H1 (cell line): Measurements from ENCODE around the gene SNRPD3. TPM values are rescaled to one million over a fixed set of nuclear protein-coding genes. Genes with fewer than 3 reads are reported as not detected.
"Not testable (repeated sequence)": the region's sequence is repeated elsewhere in the genome, so short reads cannot be mapped to it uniquely, and the experiment has no call there.

Source experiments
- CTCF ChIA-PET: fragments of 300-600 bp; sonication (Branson Sonifier 250); formaldehyde crosslinking; loops from one replicate; lab custom pipeline; 2021; ENCODE audit not compliant: partially characterized antibody; lab: Charles Lee
- POLR2A ChIA-PET: fragments of 300-600 bp; sonication (Branson Sonifier 250); formaldehyde crosslinking; loops from one replicate; lab custom pipeline; 2021; ENCODE audit warnings: inconsistent platforms; ENCODE audit not compliant: partially characterized antibody; lab: Charles Lee
- DNase-seq, 2 experiments: peaks; one replicate each; pipeline versions ENCODE4 v3.0.0 to v3.0.0-alpha.2; 2010 to 2022; ENCODE audit warnings: low spot score in 2 of 2, low read depth in 1 of 2, mixed read lengths in 1 of 2
- FAIRE-seq: peaks from 2 replicates; lab custom pipeline; 2011; peaks lifted over from hg19 to GRCh38; lab: Jason Lieb, UNC
- H2AFZ ChIP-seq: 2 replicates; pipeline ENCODE4 v1.8.1; 2012; ENCODE audit warnings: low read length, inconsistent platforms
- H2AK5ac ChIP-seq: 2 replicates; pipeline ENCODE4 v1.6.1; 2013; ENCODE audit warnings: low read depth, low read length
- H2BK120ac ChIP-seq: replicated peaks from 2 replicates; pipeline ENCODE3; 2013; ENCODE audit warnings: low read depth, low read length, inconsistent platforms
- H2BK12ac ChIP-seq: 2 replicates; pipeline ENCODE4 v1.6.1; 2013; ENCODE audit warnings: low read depth, low read length
- H2BK15ac ChIP-seq: 2 replicates; pipeline ENCODE4 v1.6.1; 2013; ENCODE audit warnings: low read length
- H2BK20ac ChIP-seq: 2 replicates; pipeline ENCODE4 v1.6.1; 2013; ENCODE audit warnings: low read length
- H2BK5ac ChIP-seq: 2 replicates; pipeline ENCODE4 v1.6.1; 2013; ENCODE audit warnings: low read depth, low read length
- H3K14ac ChIP-seq: 2 replicates; pipeline ENCODE4 v1.6.1; 2013; ENCODE audit warnings: inconsistent platforms; ENCODE audit not compliant: insufficient read length
- H3K18ac ChIP-seq: 2 replicates; pipeline ENCODE4 v1.6.1; 2013; ENCODE audit warnings: low read length; ENCODE audit errors: extremely low read depth
- H3K23ac ChIP-seq: 2 replicates; pipeline ENCODE4 v1.6.1; 2013; ENCODE audit warnings: inconsistent platforms; ENCODE audit not compliant: insufficient read length
- H3K23me2 ChIP-seq: 2 replicates; pipeline ENCODE4 v1.6.1; 2013; ENCODE audit warnings: low read depth, low read length
- H3K27ac ChIP-seq: 2 replicates; pipeline ENCODE4 v1.6.1; 2011; ENCODE audit warnings: low read depth, low read length, inconsistent platforms
- H3K27me3 ChIP-seq, 4 experiments: replicated peaks in 1 of 4; 1 replicate in 1 of 4; 2 replicates in 3 of 4; pipeline versions ENCODE4 v1.6.1 to v1.8.1; 2011 to 2013; ENCODE audit warnings: low read length in 3 of 4, mild to moderate bottlenecking in 3 of 4, inconsistent platforms in 2 of 4, mixed read lengths in 2 of 4, moderate library complexity in 1 of 4; ENCODE audit not compliant: control insufficient read depth in 3 of 4, insufficient read depth in 3 of 4; ENCODE audit errors: extremely low read depth in 1 of 4
- H3K36me3 ChIP-seq, 4 experiments: 2 replicates each; pipeline versions ENCODE4 v1.6.1 to v1.8.1; 2011 to 2013; ENCODE audit warnings: mild to moderate bottlenecking in 4 of 4, low read length in 3 of 4, moderate library complexity in 2 of 4, control low read depth in 1 of 4, inconsistent platforms in 1 of 4; ENCODE audit not compliant: insufficient read depth in 4 of 4, control insufficient read depth in 2 of 4
- H3K4ac ChIP-seq: replicated peaks from 2 replicates; pipeline ENCODE3; 2013; ENCODE audit warnings: low read length, low read depth, mixed read lengths, inconsistent platforms; ENCODE audit not compliant: insufficient read length
- H3K4me1 ChIP-seq, 4 experiments: replicated peaks in 1 of 4; 1 replicate in 1 of 4; 2 replicates in 3 of 4; pipeline versions ENCODE4 v1.6.1 to v1.8.1; 2011 to 2013; ENCODE audit warnings: low read length in 3 of 4, inconsistent platforms in 2 of 4, mixed read lengths in 1 of 4; ENCODE audit not compliant: insufficient read depth in 4 of 4, control insufficient read depth in 3 of 4
- H3K4me2 ChIP-seq, 2 experiments: 2 replicates each; pipeline versions ENCODE4 v1.6.1 to v1.8.1; 2011 to 2013; ENCODE audit warnings: low read depth in 2 of 2, low read length in 2 of 2, control low read depth in 1 of 2, inconsistent platforms in 1 of 2, mild to moderate bottlenecking in 1 of 2; ENCODE audit not compliant: insufficient read depth in 1 of 2
- H3K4me3 ChIP-seq, 4 experiments: fragments of 200-600, 300-600 bp in 1 of 4; sonication (generic), shearing (Covaris generic), sonication (Bioruptor Twin) in 1 of 4; 2 replicates each; pipeline versions ENCODE4 v1.5.1 to v1.8.1; 2011 to 2016; ENCODE audit warnings: low read length in 4 of 4, low read depth in 3 of 4, control low read depth in 2 of 4, inconsistent platforms in 2 of 4, mild to moderate bottlenecking in 2 of 4, mixed read lengths in 1 of 4, moderate library complexity in 1 of 4; ENCODE audit not compliant: insufficient read depth in 2 of 4; ENCODE audit errors: extremely low read depth in 1 of 4
- H3K56ac ChIP-seq: replicated peaks from 2 replicates; pipeline ENCODE3; 2013; ENCODE audit warnings: low read depth, mild to moderate bottlenecking, mixed read lengths, low read length, inconsistent platforms; ENCODE audit not compliant: insufficient read length
- H3K79me1 ChIP-seq: 2 replicates; pipeline ENCODE4 v1.6.1; 2013; ENCODE audit warnings: low read depth, low read length, control low read depth
- H3K79me2 ChIP-seq, 2 experiments: 2 replicates each; pipeline versions ENCODE4 v1.6.1 to v1.8.1; 2012 to 2013; ENCODE audit warnings: low read length in 2 of 2, mild to moderate bottlenecking in 2 of 2, inconsistent platforms in 1 of 2; ENCODE audit not compliant: insufficient read depth in 2 of 2, control insufficient read depth in 1 of 2
- H3K9ac ChIP-seq, 4 experiments: replicated peaks in 1 of 4; 1 replicate in 1 of 4; 2 replicates in 3 of 4; pipeline versions ENCODE4 v1.6.1 to v1.8.1; 2011 to 2013; ENCODE audit warnings: low read depth in 3 of 4, low read length in 3 of 4, control low read depth in 2 of 4, mild to moderate bottlenecking in 2 of 4, moderate library complexity in 2 of 4, inconsistent platforms in 1 of 4; ENCODE audit errors: extremely low read depth in 1 of 4
- H3K9me3 ChIP-seq, 2 experiments: 2 replicates each; pipeline versions ENCODE4 v1.6.1 to v1.8.1; 2012 to 2013; ENCODE audit warnings: mild to moderate bottlenecking in 2 of 2, moderate library complexity in 2 of 2, control low read depth in 1 of 2, inconsistent platforms in 1 of 2, low read depth in 1 of 2, low read length in 1 of 2, mixed read lengths in 1 of 2; ENCODE audit not compliant: insufficient read depth in 2 of 2
- H4K20me1 ChIP-seq, 2 experiments: replicated peaks in 1 of 2; 2 replicates each; pipeline versions ENCODE3 to v1.8.1; 2011 to 2013; ENCODE audit warnings: inconsistent platforms in 2 of 2, low read length in 2 of 2, mild to moderate bottlenecking in 1 of 2; ENCODE audit not compliant: insufficient read depth in 2 of 2, control insufficient read depth in 1 of 2
- H4K5ac ChIP-seq: 2 replicates; pipeline ENCODE4 v1.6.1; 2013; ENCODE audit warnings: low read length, low read depth, mixed read lengths, inconsistent platforms; ENCODE audit not compliant: insufficient read length
- H4K8ac ChIP-seq: 2 replicates; pipeline ENCODE4 v1.8.0; 2013; ENCODE audit warnings: mild to moderate bottlenecking, moderate library complexity, low read length, inconsistent platforms; ENCODE audit not compliant: insufficient read depth; ENCODE audit errors: extremely low read depth
- H4K91ac ChIP-seq: replicated peaks from 2 replicates; pipeline ENCODE3; 2013; ENCODE audit warnings: low read length, mixed read lengths, inconsistent platforms; ENCODE audit not compliant: insufficient read length
- WGBS, 2 experiments: shearing (Covaris generic) in 1 of 2; methylation state at CpG; one replicate each; pipeline versions ENCODE4 v1.1.6 to v1.1.7; 2013 to 2015; ENCODE audit warnings: low lambda C conversion rate in 2 of 2, mixed read lengths in 2 of 2, inconsistent platforms in 1 of 2, low coverage in 1 of 2, missing lambda C conversion rate in 1 of 2; ENCODE audit not compliant: insufficient replicate concordance in 2 of 2, insufficient coverage in 1 of 2, insufficient read length in 1 of 2; ENCODE audit errors: extremely low coverage in 1 of 2, missing lambda C conversion rate in 1 of 2; 5-methylcytosine and 5-hydroxymethylcytosine counted together
- polyA plus RNA-seq, 7 experiments: library from polyadenylated mRNA; depleted of rRNA in 3 of 7; stranded (reverse) in 5 of 7; unstranded in 2 of 7; fragments of >200 nt in 5 of 7; fragments of 200-250 nt in 2 of 7; gene quantifications; 1 replicate in 5 of 7; 2 replicates in 1 of 7; 4 replicates in 1 of 7; pipeline versions ENCODE4 v1.2.1 to v1.2.3, GENCODE V29; 2011 to 2013; ENCODE audit warnings: missing spikeins in 2 of 7, mixed read lengths in 2 of 7
- total RNA-seq: library from RNA; stranded (reverse); fragmentation: NEBNext Ultra II Directional; extraction: Animal tissue kit (Norgen Biotek cat#: 25700); gene quantifications from 2 replicates; pipeline ENCODE4 v1.2.1, GENCODE V29; 2021

Gene SNRPD3
- total and polyA plus RNA-seq, 2 of the 8 experiments (the other 6 are each of a cell fraction or from before 2014, with no cell fraction given): 200 to 455 TPM

GRCh38 chr22:24599958-24600715 lies 44.3 kb downstream of the SNRPD3 start:
- POLR2A ChIA-PET: interaction anchor here (1.0 to 1.2 kb wide), 3 partner anchors 16 to 180 kb away, joined by 3 read pairs; partner anchors contain the start of gene SNRPD3
- H3K14ac ChIP-seq, H2AK5ac ChIP-seq, H3K56ac ChIP-seq, H3K27ac ChIP-seq, H4K91ac ChIP-seq, H3K27me3 ChIP-seq, H3K4ac ChIP-seq, DNase-seq, H3K23me2 ChIP-seq, H3K23ac ChIP-seq, H3K36me3 ChIP-seq, H3K79me1 ChIP-seq, FAIRE-seq, H3K9me3 ChIP-seq, H4K8ac ChIP-seq, H3K79me2 ChIP-seq, H2BK120ac ChIP-seq, H3K18ac ChIP-seq, H3K4me3 ChIP-seq, H3K9ac ChIP-seq, H2AFZ ChIP-seq, H4K20me1 ChIP-seq, H3K4me2 ChIP-seq, H4K5ac ChIP-seq: not testable (repeated sequence)
- CTCF ChIA-PET: interaction anchor here (1.1 to 1.2 kb wide), 2 partner anchors 12 to 172 kb away, joined by 4 read pairs; no protein-coding TSS in a partner anchor
- 87% methylated on average over 3 of the region's 3 CpGs; no CpG with 5 or more reads in 1 of the 2 experiments for WGBS, 2 experiments
- peak overlapping the region; percentile 87; the same call in 1 of the 2 replicates for H2BK5ac ChIP-seq
- H2BK12ac ChIP-seq: peak overlapping the region; percentile 95; the same call in 1 of the 2 replicates
- peaks cover 4 to 20% (median 11%) of the 10 kb centered on the region in 4 experiments for H3K4me1 ChIP-seq
- H2BK20ac ChIP-seq: peak overlapping the region; percentile 80; the same call in 1 of the 2 replicates
- H2BK15ac ChIP-seq: peak overlapping the region; percentile 95
